ENCODE results near the gene HIPK4.

Gene HIPK4

DNA sequence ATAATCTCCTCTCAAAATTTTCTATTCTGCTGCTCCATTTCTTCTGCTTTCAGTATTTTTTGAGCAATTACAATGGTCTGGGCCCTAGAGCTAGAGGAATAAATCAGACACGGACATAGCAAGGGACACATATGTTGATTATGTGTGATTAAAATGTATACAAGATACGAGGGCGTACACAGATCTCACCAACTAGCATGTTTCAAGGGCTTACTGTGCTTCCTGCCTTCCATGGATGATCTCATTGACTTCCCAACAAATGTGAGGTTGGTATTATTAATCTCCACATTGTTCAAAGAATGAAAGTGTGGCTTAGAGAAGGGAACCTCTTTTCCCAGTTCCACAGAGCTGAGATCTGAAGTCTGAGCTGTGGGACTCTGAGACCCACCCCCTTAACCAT, 32.3 kb downstream of the HIPK4 start:
- no peak for FAIRE-seq
- no peak for DNase-seq (ENCODE audit: insufficient read length, low spot score)
- no peak for TF ChIP-seq CTCF (IDR thresholded peaks at IDR 0.05; ENCODE audit: insufficient read depth, missing control alignments)

GRCh38 chr19:40356681-40357595, 33.0 kb downstream of the HIPK4 start:
- DNase-seq (ENCODE audit: insufficient read length, low spot score) = no peak
- no peak for FAIRE-seq
- no peak for TF ChIP-seq CTCF (IDR thresholded peaks at IDR 0.05; ENCODE audit: insufficient read depth, missing control alignments)

- no peak for TF ChIP-seq CTCF (IDR thresholded peaks at IDR 0.05; ENCODE audit: insufficient read depth, missing control alignments)
- no peak for DNase-seq (ENCODE audit: insufficient read length, low spot score)
- FAIRE-seq = no peak
Measured at GRCh38 chr19:40355975-40356680, 33.9 kb downstream of the HIPK4 start.

- TF ChIP-seq CTCF (IDR thresholded peaks at IDR 0.05; ENCODE audit: insufficient read depth, missing control alignments) = no peak
- DNase-seq (ENCODE audit: insufficient read length, low spot score) (no peak), FAIRE-seq (no peak)
Measured at GRCh38 chr19:40348961-40349507, 40.9 kb downstream of the HIPK4 start.

DNA sequence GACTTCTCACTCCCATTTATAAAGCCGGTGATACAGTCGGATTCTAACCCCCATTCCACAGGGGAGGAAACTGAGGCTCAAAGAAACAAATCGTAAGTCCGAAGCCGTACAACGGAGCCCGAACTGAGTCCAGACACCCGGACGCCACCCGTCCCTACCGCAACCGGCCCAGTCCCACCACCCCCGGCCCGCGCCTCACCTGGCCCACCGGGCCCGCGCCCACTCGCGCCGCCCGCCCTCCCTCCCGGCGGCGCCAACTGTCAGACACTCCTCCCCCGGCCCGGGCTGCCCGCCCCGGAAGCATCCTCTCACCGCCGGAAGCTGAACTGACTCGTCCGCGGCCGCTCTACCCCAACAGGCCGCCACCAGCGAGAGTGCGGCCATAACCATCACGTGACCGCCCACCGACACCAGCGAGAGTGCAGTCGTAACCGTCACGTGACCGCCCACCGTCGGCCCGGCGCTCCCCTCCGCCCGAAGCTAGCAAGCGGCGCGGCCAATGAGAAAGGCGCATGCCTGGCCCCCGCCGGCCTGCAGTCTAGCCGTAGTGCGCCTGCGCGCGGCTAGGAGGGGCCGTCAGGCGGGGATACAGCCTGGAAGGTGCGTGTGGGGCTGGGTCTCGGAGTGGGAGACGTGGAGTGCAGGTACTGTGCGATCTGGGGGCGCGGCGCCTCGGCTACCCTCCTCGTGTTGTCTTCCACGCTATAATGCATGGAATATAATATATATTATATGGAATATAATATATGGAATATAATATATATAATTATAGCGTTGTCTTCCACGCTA, 41.7 kb downstream of the HIPK4 start, which contains the start of the genes C19orf47 and PLD3:
Gene C19orf47, minus strand, starts transcription at position 273 of the 789 bp plus-strand sequence. CDS start 6,540 bp downstream, outside the sequence.
Gene PLD3, plus strand, starts transcription at position 571 of the 789 bp plus-strand sequence. CDS start 17,789 bp downstream, outside the sequence.
- FAIRE-seq (no peak), DNase-seq (ENCODE audit: insufficient read length, low spot score) (peak; percentile 99)
- no peak for TF ChIP-seq CTCF (IDR thresholded peaks at IDR 0.05; ENCODE audit: insufficient read depth, missing control alignments)

DNA sequence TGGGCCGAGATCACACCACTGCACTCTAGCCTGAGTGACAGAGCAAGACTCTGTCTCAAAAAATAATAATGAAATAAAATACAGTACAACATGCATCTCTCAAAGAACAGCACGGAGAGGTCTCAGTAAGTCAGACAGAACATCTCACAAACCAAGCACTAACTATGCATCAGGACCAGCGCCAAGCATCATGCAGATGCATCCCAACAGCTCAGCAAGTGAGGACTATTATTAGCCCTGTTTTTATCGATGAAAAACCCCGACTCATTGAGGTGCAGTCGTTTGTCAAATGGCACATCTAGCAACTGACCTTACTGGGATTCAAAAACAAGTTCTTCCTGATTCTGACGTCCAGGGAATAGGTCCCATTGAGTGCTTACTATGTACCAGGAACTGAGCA, 45.6 kb downstream of the HIPK4 start:
- no peak for FAIRE-seq

More for the DNA sequence above, 45.6 kb downstream of the HIPK4 start:
- DNase-seq (ENCODE audit: insufficient read length, low spot score) = no peak
- TF ChIP-seq CTCF (IDR thresholded peaks at IDR 0.05; ENCODE audit: insufficient read depth, missing control alignments) = no peak

Measured in D721Med (cell line).